ENCODE data around the gene TSPAN7.

DNA sequence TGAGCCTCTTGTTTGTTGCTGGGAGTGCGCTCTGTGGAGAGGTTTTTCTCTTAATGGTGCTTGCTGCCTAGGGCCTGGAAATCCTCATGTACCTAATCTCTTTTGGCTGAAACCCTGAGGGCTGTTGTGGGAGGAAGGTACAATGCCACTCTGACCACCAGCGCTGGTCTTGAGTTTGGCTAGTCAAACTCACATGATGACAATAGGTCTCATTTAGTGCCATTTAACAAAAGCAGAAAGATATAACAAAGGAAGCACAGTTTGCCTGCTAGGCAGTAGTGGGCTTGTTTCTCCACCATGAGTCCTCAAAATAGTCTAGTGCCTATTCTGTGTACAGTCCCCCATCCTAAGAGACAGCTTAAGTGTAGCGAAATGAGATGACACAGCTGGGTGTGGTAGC lies 111.3 kb downstream of the TSPAN7 start:
- TF ChIP-seq, protein P1, sequence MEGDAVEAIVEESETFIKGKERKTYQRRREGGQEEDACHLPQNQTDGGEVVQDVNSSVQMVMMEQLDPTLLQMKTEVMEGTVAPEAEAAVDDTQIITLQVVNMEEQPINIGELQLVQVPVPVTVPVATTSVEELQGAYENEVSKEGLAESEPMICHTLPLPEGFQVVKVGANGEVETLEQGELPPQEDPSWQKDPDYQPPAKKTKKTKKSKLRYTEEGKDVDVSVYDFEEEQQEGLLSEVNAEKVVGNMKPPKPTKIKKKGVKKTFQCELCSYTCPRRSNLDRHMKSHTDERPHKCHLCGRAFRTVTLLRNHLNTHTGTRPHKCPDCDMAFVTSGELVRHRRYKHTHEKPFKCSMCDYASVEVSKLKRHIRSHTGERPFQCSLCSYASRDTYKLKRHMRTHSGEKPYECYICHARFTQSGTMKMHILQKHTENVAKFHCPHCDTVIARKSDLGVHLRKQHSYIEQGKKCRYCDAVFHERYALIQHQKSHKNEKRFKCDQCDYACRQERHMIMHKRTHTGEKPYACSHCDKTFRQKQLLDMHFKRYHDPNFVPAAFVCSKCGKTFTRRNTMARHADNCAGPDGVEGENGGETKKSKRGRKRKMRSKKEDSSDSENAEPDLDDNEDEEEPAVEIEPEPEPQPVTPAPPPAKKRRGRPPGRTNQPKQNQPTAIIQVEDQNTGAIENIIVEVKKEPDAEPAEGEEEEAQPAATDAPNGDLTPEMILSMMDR (IDR thresholded peaks at IDR 0.05): no peak
- no peak for TF ChIP-seq POLR2A (IDR thresholded peaks at IDR 0.05)

Data from right lobe of liver (tissue), 4 donors.